ENCODE results near the gene DHX57. TPM values are rescaled to one million over a fixed set of nuclear protein-coding genes. Genes with fewer than 3 reads are reported as not detected.

DHX57 gene
- polyA plus RNA-seq, 1 donor from 2014 or later: 44.0 TPM

DNA sequence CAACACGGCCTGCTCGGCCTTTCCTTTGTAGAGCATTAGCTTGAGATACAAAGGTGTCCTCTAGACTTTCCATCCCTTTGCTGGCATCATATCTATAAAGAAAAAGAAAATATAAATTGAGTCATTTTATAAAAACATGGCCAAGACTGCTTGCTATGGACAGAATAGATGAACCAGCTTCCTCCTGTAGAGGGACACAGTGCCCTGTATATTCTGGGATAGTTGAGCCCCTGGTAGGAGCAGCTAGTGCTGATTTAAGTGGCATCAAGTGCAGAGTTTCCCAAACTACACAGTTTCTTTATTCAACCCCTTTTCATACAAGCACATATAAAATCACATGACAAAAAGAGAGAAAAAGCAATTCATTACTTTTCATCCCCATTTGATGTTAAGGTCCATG is 49.8 kb downstream of the DHX57 start:
- Histone ChIP-seq H3K4me3 (ENCODE audit: low read length) (no peak overlapping the region), H3K27ac (ENCODE audit: low read length) (no peak overlapping the region), H3F3A (ENCODE audit: insufficient read depth, low read length, poor library complexity, severe bottlenecking) (no peaks in the 10 kb centered on the region), H3K9me2 (ENCODE audit: insufficient read depth, low read length) (no peaks in the 10 kb centered on the region), H2AFZ (ENCODE audit: low read depth, low read length) (no peak overlapping the region), H3K27me3 (ENCODE audit: insufficient read depth, low read depth, low read length) (no peaks in the 10 kb centered on the region), H3K9ac (ENCODE audit: low read length) (no peak overlapping the region), H3K36me3 (ENCODE audit: insufficient read depth, low read length) (peaks cover 12% of the 10 kb centered on the region), H3K9me3 (ENCODE audit: low read length) (no peaks in the 10 kb centered on the region), H4K20me1 (ENCODE audit: insufficient read depth) (no peaks in the 10 kb centered on the region), H3K4me2 (ENCODE audit: low read length) (no peak overlapping the region), H3K79me2 (replicated peaks; ENCODE audit: insufficient read depth, low read length) (peaks cover 2% of the 10 kb centered on the region)
- no peak for TF ChIP-seq EP300 (conservative IDR thresholded peaks at IDR 0.05; ENCODE audit: poor library complexity, severe bottlenecking)
- TF ChIP-seq TAF1 (IDR thresholded peaks at IDR 0.05; ENCODE audit: low read depth): no peak
- no peak for TF ChIP-seq EZH2 (IDR thresholded peaks at IDR 0.05; ENCODE audit: borderline replicate concordance, insufficient read depth, low read length, poor library complexity, severe bottlenecking)
- no peak for TF ChIP-seq SMC3 (conservative IDR thresholded peaks at IDR 0.05; ENCODE audit: poor library complexity)
- no peak for TF ChIP-seq RAD21 (conservative IDR thresholded peaks at IDR 0.05)
- TF ChIP-seq, protein P1, sequence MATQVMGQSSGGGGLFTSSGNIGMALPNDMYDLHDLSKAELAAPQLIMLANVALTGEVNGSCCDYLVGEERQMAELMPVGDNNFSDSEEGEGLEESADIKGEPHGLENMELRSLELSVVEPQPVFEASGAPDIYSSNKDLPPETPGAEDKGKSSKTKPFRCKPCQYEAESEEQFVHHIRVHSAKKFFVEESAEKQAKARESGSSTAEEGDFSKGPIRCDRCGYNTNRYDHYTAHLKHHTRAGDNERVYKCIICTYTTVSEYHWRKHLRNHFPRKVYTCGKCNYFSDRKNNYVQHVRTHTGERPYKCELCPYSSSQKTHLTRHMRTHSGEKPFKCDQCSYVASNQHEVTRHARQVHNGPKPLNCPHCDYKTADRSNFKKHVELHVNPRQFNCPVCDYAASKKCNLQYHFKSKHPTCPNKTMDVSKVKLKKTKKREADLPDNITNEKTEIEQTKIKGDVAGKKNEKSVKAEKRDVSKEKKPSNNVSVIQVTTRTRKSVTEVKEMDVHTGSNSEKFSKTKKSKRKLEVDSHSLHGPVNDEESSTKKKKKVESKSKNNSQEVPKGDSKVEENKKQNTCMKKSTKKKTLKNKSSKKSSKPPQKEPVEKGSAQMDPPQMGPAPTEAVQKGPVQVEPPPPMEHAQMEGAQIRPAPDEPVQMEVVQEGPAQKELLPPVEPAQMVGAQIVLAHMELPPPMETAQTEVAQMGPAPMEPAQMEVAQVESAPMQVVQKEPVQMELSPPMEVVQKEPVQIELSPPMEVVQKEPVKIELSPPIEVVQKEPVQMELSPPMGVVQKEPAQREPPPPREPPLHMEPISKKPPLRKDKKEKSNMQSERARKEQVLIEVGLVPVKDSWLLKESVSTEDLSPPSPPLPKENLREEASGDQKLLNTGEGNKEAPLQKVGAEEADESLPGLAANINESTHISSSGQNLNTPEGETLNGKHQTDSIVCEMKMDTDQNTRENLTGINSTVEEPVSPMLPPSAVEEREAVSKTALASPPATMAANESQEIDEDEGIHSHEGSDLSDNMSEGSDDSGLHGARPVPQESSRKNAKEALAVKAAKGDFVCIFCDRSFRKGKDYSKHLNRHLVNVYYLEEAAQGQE (IDR thresholded peaks at IDR 0.05; ENCODE audit: borderline replicate concordance): no peak
- TF ChIP-seq POLR2AphosphoS5 (IDR thresholded peaks at IDR 0.05): no peak
- TF ChIP-seq MXI1 (conservative IDR thresholded peaks at IDR 0.05; ENCODE audit: poor library complexity, severe bottlenecking): no peak
- TF ChIP-seq, protein P2, sequence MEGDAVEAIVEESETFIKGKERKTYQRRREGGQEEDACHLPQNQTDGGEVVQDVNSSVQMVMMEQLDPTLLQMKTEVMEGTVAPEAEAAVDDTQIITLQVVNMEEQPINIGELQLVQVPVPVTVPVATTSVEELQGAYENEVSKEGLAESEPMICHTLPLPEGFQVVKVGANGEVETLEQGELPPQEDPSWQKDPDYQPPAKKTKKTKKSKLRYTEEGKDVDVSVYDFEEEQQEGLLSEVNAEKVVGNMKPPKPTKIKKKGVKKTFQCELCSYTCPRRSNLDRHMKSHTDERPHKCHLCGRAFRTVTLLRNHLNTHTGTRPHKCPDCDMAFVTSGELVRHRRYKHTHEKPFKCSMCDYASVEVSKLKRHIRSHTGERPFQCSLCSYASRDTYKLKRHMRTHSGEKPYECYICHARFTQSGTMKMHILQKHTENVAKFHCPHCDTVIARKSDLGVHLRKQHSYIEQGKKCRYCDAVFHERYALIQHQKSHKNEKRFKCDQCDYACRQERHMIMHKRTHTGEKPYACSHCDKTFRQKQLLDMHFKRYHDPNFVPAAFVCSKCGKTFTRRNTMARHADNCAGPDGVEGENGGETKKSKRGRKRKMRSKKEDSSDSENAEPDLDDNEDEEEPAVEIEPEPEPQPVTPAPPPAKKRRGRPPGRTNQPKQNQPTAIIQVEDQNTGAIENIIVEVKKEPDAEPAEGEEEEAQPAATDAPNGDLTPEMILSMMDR (IDR thresholded peaks at IDR 0.05; ENCODE audit: poor library complexity, severe bottlenecking): no peak

DNA sequence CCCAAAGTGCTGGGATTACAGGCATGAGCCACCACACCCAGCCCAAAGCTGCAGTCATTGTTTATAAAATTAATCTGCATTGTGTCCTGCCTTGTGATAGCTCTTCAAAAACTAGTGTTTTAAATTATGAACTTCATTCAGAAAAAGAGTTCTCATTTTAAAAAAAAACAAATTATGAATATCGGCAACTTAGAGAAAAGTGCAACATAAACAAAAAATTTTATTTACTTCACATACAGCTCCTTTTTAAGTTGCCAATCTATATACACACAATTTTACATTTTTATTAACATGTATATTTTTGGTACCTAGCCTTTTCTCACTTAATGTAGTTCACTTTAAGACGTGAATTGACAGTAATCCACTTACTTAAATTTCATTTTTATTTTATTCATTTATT is 50.8 kb downstream of the DHX57 start:
- no peak overlapping the region for H3K4me3 ChIP-seq (ENCODE audit: low read length)
- TF ChIP-seq TAF1 (IDR thresholded peaks at IDR 0.05; ENCODE audit: low read depth) (no peak), POLR2AphosphoS5 (IDR thresholded peaks at IDR 0.05) (no peak), EP300 (conservative IDR thresholded peaks at IDR 0.05; ENCODE audit: poor library complexity, severe bottlenecking) (no peak)
- TF ChIP-seq, protein P1 (IDR thresholded peaks at IDR 0.05; ENCODE audit: borderline replicate concordance): no peak
- H3K9me3 ChIP-seq (ENCODE audit: low read length): no peaks in the 10 kb centered on the region
- no peak overlapping the region for H3K4me2 ChIP-seq (ENCODE audit: low read length)
- no peak overlapping the region for H2AFZ ChIP-seq (ENCODE audit: low read depth, low read length)
- no peaks in the 10 kb centered on the region for H3K27me3 ChIP-seq (ENCODE audit: insufficient read depth, low read depth, low read length)
- H3K27ac ChIP-seq (ENCODE audit: low read length): no peak overlapping the region
- peaks cover 12% of the 10 kb centered on the region for H3K36me3 ChIP-seq (ENCODE audit: insufficient read depth, low read length)
- H3F3A ChIP-seq (ENCODE audit: insufficient read depth, low read length, poor library complexity, severe bottlenecking): no peaks in the 10 kb centered on the region
- peaks cover 2% of the 10 kb centered on the region for H3K79me2 ChIP-seq (replicated peaks; ENCODE audit: insufficient read depth, low read length)
- no peaks in the 10 kb centered on the region for H3K9me2 ChIP-seq (ENCODE audit: insufficient read depth, low read length)
- H4K20me1 ChIP-seq (ENCODE audit: insufficient read depth): no peaks in the 10 kb centered on the region
- no peak overlapping the region for H3K9ac ChIP-seq (ENCODE audit: low read length)
